Astrocyte (in vitro differentiated cells and primary cell): ENCODE measurements around the gene HECTD4.

ENCODE experiments used
- EZH2 ChIP-seq: IDR thresholded peaks from 2 replicates; pipeline ENCODE4 v1.6.1; 2012; ENCODE audit warnings: mild to moderate bottlenecking, low read length, inconsistent platforms; ENCODE audit not compliant: insufficient read depth
- TF ChIP-seq, protein P1 (sequence below): IDR thresholded peaks from 2 replicates; pipeline ENCODE4 v1.5.1; 2011; ENCODE audit warnings: low read depth, mild to moderate bottlenecking, inconsistent platforms, low read length, moderate library complexity; ENCODE audit not compliant: insufficient read depth

DNA sequence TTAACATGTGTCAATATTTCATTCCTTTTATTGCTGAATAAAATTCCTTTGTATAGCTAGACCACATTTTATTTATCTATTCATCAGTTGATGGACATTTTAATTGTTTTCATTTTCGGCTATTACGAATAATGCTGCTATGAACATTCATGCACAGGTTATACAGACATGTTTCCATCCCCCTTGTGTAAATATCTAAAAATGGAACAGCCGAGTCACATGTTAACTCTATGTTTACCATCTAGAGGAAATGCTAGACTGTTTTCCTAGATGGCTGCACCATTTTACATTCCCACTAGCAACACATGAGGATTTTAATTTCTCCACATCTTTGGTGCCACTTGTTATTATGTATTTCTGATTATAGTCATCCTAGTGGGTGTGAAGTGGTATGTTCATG, 49.2 kb downstream of the HECTD4 start:
- TF ChIP-seq, protein P1, sequence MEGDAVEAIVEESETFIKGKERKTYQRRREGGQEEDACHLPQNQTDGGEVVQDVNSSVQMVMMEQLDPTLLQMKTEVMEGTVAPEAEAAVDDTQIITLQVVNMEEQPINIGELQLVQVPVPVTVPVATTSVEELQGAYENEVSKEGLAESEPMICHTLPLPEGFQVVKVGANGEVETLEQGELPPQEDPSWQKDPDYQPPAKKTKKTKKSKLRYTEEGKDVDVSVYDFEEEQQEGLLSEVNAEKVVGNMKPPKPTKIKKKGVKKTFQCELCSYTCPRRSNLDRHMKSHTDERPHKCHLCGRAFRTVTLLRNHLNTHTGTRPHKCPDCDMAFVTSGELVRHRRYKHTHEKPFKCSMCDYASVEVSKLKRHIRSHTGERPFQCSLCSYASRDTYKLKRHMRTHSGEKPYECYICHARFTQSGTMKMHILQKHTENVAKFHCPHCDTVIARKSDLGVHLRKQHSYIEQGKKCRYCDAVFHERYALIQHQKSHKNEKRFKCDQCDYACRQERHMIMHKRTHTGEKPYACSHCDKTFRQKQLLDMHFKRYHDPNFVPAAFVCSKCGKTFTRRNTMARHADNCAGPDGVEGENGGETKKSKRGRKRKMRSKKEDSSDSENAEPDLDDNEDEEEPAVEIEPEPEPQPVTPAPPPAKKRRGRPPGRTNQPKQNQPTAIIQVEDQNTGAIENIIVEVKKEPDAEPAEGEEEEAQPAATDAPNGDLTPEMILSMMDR, result no peak
- TF ChIP-seq EZH2, result no peak
